Mammary epithelial cell (primary cell): ENCODE data around the gene ZNF470.

Experiments used
- CTCF ChIP-seq, 2 donors: IDR thresholded peaks in 1 of 2; conservative IDR thresholded peaks in 1 of 2; 2 replicates each; pipeline ENCODE4 v1.5.1; 2011 to 2012; ENCODE audit warnings: inconsistent platforms in 2 of 2, low read length in 2 of 2, mild to moderate bottlenecking in 2 of 2, control low read depth in 1 of 2, low read depth in 1 of 2; ENCODE audit not compliant: insufficient read depth in 1 of 2; ENCODE audit errors: extremely low read depth in 1 of 2
- EZH2 ChIP-seq: IDR thresholded peaks from 2 replicates; pipeline ENCODE4 v1.6.1; 2012; ENCODE audit warnings: low read length, inconsistent platforms, borderline replicate concordance

DNA sequence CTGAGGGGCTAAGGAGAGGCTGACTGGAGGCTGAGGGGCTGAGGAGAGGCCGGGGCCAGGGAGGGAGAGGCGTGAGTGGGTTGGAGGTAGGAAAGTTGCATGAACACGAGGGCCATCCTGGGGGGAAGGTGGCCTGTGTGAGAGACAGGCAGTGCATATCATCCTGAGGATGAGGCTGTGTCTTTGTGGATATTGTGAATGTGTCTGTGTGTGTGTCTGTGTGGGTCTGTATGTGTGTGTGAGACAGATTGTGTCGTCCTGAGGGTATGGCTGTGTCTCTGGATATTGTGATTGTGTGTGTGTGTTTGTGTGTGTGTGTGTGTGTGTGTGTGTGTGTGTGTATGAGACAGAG, 28.3 kb downstream of the ZNF470 start:
- TF ChIP-seq EZH2: no peak
- TF ChIP-seq CTCF (conservative IDR thresholded peaks at IDR 0.05 in 1 of 2, IDR thresholded peaks at IDR 0.05 in 1 of 2; ENCODE audit: extremely low read depth in 1 of 2, insufficient read depth in 1 of 2, low read depth in 1 of 2, low read length in 2 of 2): no peak
